ENCODE measurements around the gene ATF6.

The ATF6 gene

GRCh38 chr1:161940866-161941591 lies 174.9 kb downstream of the ATF6 start:
- no peak for TF ChIP-seq CTCF (IDR thresholded peaks at IDR 0.05; ENCODE audit: extremely low read depth, missing control alignments)
- DNase-seq (ENCODE audit: low spot score) = no peak

GRCh38 chr1:161941726-161942436 lies 175.8 kb downstream of the ATF6 start:
- no peak for DNase-seq (ENCODE audit: low spot score)
- no peak for TF ChIP-seq CTCF (IDR thresholded peaks at IDR 0.05; ENCODE audit: extremely low read depth, missing control alignments)

- TF ChIP-seq CTCF (IDR thresholded peaks at IDR 0.05; ENCODE audit: extremely low read depth, missing control alignments) = no peak
- DNase-seq (ENCODE audit: low spot score) = no peak
Observed at GRCh38 chr1:161943737-161944136, 177.6 kb downstream of the ATF6 start.

- no peak for DNase-seq (ENCODE audit: low spot score)
- TF ChIP-seq CTCF (IDR thresholded peaks at IDR 0.05; ENCODE audit: extremely low read depth, missing control alignments) = no peak
Observed at GRCh38 chr1:161944381-161944780, 178.3 kb downstream of the ATF6 start.

DNA sequence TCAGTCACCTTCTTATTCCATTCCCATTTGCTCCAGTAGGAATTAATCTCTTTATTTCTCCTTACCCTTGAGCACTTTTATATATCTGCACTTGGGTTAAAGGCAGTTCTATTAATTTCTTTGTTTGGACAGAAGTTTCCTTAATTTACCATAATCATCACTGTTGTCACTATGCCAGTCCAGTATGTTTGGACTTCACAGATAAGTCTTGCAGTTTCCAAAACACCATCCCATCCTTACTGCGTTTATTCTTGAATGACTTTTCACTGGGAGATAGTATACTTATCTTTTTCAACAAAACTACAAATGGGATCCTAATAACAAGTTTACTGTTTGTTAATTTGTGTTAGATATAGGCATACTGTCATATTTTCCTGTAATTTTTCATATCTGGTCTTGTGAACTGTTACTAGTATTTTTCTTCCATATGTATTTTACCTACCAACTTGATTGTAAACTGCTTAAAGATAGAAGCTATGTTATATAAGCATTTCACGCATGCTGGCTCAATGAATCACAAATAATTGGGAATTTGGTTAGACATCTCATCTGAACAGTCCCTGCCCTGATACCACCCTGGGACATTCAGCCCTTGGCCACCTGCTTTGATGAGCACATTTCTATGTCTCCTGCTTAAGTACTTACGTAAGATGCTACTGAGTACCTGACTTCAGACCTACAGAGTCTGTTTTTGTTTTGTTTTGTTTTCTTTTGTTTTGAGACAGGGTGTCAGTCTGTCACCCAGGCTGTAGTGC lies 179.4 kb downstream of the ATF6 start:
- TF ChIP-seq CTCF (IDR thresholded peaks at IDR 0.05; ENCODE audit: extremely low read depth, missing control alignments) = no peak
- no peak for DNase-seq (ENCODE audit: low spot score)

DNA sequence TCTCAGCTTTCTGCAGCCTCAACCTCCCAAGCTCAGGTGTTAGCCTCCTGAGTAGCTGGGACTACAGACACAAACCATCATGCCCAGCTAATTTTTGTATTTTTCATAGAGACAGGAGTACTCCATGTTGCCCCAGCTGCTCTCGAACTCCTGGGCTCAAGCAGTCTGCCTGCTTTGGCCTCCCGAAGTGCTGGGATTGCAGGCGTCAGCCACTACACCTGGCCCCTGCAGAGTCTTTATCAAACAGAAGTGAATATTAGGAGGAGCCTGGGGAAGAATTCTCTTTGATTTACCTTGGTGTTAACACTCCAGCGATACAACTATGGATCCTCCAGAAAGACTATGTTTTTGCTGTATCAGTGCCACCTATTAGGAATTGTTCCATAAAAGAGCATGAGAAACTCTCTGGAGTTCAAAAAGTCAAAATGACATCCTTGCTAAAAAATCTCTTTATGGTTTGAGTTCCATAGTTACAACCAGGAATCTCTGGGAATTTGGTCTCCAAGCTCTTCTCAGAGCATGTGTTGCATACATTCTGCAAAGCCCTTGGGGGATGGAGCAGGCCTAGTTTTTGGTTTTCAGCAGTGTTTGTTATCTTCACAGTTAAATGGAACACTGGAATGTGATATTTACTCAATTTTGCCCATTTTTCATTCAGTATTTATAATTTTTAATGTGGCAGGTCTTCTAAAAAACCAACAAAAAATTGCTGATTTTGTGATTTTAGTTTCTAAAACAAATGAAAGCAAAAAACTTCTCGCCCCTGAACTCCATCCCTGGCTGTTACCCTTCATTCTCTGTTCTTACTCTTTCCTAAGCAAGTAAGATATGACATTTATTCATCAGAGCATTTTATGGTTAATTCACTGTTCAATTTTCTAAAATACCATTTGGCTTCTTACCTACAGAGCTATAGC lies 180.2 kb downstream of the ATF6 start:
- DNase-seq (ENCODE audit: low spot score) = no peak
- TF ChIP-seq CTCF (IDR thresholded peaks at IDR 0.05; ENCODE audit: extremely low read depth, missing control alignments) = no peak

Measured in GM20000 (cell line).